MM.1S (cell line): ENCODE results near the gene GAS7.

Experiments used
- EZH2 ChIP-seq: fragments of 300-600 bp; sonication (generic); optimal IDR thresholded peaks from 2 replicates; pipeline ENCODE3; 2017; ENCODE audit warnings: low read depth, mild to moderate bottlenecking, antibody characterized with exemption, low read length, mixed read lengths
- TF ChIP-seq, protein P1 (sequence below): fragments of 300-600 bp; sonication (generic); IDR thresholded peaks from 2 replicates; pipeline ENCODE4 v1.5.1; 2016; ENCODE audit warnings: antibody characterized with exemption, low read length, mixed read lengths

- TF ChIP-seq, protein P1, sequence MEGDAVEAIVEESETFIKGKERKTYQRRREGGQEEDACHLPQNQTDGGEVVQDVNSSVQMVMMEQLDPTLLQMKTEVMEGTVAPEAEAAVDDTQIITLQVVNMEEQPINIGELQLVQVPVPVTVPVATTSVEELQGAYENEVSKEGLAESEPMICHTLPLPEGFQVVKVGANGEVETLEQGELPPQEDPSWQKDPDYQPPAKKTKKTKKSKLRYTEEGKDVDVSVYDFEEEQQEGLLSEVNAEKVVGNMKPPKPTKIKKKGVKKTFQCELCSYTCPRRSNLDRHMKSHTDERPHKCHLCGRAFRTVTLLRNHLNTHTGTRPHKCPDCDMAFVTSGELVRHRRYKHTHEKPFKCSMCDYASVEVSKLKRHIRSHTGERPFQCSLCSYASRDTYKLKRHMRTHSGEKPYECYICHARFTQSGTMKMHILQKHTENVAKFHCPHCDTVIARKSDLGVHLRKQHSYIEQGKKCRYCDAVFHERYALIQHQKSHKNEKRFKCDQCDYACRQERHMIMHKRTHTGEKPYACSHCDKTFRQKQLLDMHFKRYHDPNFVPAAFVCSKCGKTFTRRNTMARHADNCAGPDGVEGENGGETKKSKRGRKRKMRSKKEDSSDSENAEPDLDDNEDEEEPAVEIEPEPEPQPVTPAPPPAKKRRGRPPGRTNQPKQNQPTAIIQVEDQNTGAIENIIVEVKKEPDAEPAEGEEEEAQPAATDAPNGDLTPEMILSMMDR, result no peak
- no peak for TF ChIP-seq EZH2
Observed at GRCh38 chr17:10051112-10051511, 147.3 kb downstream of the GAS7 start.
